Upper lobe of right lung (tissue), 1 donor: ENCODE data around the gene ITSN1. TPM values are rescaled to one million over a fixed set of nuclear protein-coding genes. Genes with fewer than 3 reads are reported as not detected.

Source experiments
- ATAC-seq: fragments of 200-7000 bp; cut with Tn5 transposase; one replicate; pipeline ENCODE4 v1.9.1; 2020; ENCODE audit warnings: mild to moderate bottlenecking, moderate library complexity
- DNase-seq: peaks from one replicate; pipeline ENCODE4 v3.0.0-alpha.2; 2020
- H3K27ac ChIP-seq: fragments of 200-600 bp; one replicate; pipeline ENCODE4 v1.8.0; 2022
- H3K27me3 ChIP-seq: fragments of 200-600 bp; one replicate; pipeline ENCODE4 v1.8.0; 2022; ENCODE audit warnings: mild to moderate bottlenecking
- H3K36me3 ChIP-seq: fragments of 200-600 bp; one replicate; pipeline ENCODE4 v1.8.0; 2022
- H3K4me1 ChIP-seq: fragments of 200-600 bp; one replicate; pipeline ENCODE4 v1.8.0; 2022
- H3K4me3 ChIP-seq: fragments of 200-600 bp; one replicate; pipeline ENCODE4 v1.8.0; 2022; ENCODE audit warnings: mild to moderate bottlenecking
- H3K9me3 ChIP-seq: fragments of 200-600 bp; one replicate; pipeline ENCODE4 v1.8.0; 2022
- intact Hi-C: fragments of 100-400 bp; cut with DNase I; formaldehyde crosslinking; loops from one replicate; pipeline ENCODE4 v1.11.0; 2022
- total RNA-seq: library from RNA; stranded (reverse); fragmentation: NEBNext Ultra II Directional; extraction: Animal tissue kit (Norgen Biotek cat#: 25700); gene quantifications from one replicate; pipeline ENCODE4 v1.2.1, GENCODE V29; 2021
- TF ChIP-seq, protein P1 (sequence below): fragments of 200-600 bp; IDR thresholded peaks from one replicate; pipeline ENCODE4 v1.8.0; 2022; ENCODE audit warnings: antibody characterized with exemption
- donor health status: DM: no; HTN: yes; CAD: no; lungs with severe emphysema.

The ITSN1 gene
- total RNA-seq, 1 donor from 2014 or later, result 32.0 TPM

DNA sequence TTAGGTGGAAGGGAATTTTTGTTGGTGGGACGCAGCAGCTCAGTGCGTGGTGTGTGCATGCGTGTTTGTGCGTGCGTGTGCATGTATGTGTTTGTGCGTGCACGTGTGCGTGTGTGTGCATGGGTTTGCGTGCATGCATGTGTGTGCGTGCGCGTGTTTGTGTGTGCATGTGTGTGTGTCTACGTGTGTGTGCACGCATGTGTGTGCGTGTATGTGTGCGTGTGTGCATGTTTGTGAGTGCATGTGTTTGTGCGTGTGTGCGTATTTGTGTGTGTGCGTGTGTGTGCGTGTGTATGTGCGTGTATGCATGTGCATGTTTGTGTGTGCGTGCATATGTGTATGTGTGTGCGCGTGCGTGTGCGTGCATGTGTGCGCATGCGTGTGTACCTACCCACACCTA lies 253.1 kb downstream of the ITSN1 start:
- Histone ChIP-seq H3K27me3 (no peaks in the 10 kb centered on the region), H3K4me1 (peaks cover 9% of the 10 kb centered on the region), H3K9me3 (no peaks in the 10 kb centered on the region), H3K27ac (no peak overlapping the region), H3K36me3 (peaks cover 10% of the 10 kb centered on the region), H3K4me3 (no peak overlapping the region)
- ATAC-seq, result no peak
- intact Hi-C loops, result no loop called here
- TF ChIP-seq, protein P1, sequence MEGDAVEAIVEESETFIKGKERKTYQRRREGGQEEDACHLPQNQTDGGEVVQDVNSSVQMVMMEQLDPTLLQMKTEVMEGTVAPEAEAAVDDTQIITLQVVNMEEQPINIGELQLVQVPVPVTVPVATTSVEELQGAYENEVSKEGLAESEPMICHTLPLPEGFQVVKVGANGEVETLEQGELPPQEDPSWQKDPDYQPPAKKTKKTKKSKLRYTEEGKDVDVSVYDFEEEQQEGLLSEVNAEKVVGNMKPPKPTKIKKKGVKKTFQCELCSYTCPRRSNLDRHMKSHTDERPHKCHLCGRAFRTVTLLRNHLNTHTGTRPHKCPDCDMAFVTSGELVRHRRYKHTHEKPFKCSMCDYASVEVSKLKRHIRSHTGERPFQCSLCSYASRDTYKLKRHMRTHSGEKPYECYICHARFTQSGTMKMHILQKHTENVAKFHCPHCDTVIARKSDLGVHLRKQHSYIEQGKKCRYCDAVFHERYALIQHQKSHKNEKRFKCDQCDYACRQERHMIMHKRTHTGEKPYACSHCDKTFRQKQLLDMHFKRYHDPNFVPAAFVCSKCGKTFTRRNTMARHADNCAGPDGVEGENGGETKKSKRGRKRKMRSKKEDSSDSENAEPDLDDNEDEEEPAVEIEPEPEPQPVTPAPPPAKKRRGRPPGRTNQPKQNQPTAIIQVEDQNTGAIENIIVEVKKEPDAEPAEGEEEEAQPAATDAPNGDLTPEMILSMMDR, result no peak
- no peak for DNase-seq

DNA sequence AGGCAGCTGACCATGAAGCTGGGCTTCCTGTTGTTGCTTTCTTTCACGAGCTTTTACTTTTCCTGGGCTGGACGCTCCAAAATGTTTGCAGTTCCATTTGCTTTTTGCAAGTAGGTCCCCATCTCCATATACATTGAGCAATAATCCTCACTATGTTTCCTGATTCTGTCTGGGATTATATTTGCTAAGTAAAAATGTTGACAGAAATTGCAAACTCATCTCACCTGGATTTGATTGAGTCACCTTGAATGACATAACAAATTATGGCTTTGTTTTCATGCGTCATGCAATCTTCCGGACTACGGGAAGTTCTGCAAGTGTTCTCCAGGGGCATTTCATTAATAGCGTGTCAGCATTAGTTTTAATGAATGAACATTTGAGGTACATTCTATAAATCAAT lies 254.4 kb downstream of the ITSN1 start:
- peaks cover 23% of the 10 kb centered on the region for H3K36me3 ChIP-seq
- intact Hi-C loops, result no loop called here
- TF ChIP-seq, protein P1, result no peak

DNA sequence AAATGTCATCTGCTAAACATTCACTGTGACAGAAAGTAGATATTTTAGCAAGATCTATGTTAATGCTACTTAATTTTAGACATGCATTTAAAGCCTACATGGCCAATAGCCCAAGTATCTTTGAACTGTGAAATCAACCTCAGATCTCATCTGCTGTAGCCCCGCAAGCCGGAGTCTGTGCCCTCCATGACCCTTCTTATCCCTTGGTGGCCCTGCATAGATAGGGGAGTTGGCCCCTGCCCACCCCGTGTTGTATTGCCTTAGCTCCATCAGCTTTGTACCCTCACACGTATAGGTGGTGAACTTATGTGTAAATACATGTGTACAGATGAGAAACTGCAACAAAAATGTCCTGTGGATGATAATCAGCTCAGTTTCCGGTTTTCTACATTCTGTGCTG lies 254.8 kb downstream of the ITSN1 start:
- DNase-seq (no peak), ATAC-seq (no peak)
- intact Hi-C loops, result no loop called here
- TF ChIP-seq, protein P1, result no peak
- Histone ChIP-seq H3K4me1 (peaks cover 9% of the 10 kb centered on the region), H3K27ac (no peak overlapping the region), H3K9me3 (no peaks in the 10 kb centered on the region), H3K4me3 (no peak overlapping the region), H3K36me3 (peaks cover 26% of the 10 kb centered on the region), H3K27me3 (no peaks in the 10 kb centered on the region)

More for the DNA sequence above, 254.4 kb downstream of the ITSN1 start:
- Histone ChIP-seq H3K9me3 (no peaks in the 10 kb centered on the region), H3K27ac (no peak overlapping the region), H3K4me1 (peaks cover 9% of the 10 kb centered on the region), H3K27me3 (no peaks in the 10 kb centered on the region), H3K4me3 (no peak overlapping the region)
- no peak for ATAC-seq
- DNase-seq, result no peak

DNA sequence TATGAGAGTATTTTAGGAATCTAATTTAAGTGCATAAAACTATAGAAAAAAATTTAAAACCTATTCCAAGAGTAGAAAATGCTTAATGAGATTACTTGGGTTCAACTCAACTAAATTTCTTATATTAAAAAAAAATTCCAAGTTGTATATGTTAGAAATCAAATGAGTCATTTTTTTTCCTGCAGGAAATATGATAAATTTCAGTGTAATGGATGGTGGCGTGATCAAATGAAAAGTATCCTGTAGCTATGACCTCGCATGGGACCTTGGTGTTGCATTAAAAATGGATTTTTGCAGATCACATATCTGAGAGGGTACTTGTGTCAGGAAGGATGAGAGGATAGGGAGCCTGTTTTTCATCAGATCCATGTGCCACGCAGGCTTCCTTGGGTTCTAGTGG lies 255.4 kb downstream of the ITSN1 start:
- ATAC-seq, result no peak
- Histone ChIP-seq H3K36me3 (peaks cover 33% of the 10 kb centered on the region), H3K27ac (no peak overlapping the region), H3K9me3 (no peaks in the 10 kb centered on the region), H3K27me3 (no peaks in the 10 kb centered on the region), H3K4me3 (no peak overlapping the region), H3K4me1 (peaks cover 9% of the 10 kb centered on the region)
- intact Hi-C loops, result no loop called here
- DNase-seq, result no peak
- TF ChIP-seq, protein P1, result no peak

DNA sequence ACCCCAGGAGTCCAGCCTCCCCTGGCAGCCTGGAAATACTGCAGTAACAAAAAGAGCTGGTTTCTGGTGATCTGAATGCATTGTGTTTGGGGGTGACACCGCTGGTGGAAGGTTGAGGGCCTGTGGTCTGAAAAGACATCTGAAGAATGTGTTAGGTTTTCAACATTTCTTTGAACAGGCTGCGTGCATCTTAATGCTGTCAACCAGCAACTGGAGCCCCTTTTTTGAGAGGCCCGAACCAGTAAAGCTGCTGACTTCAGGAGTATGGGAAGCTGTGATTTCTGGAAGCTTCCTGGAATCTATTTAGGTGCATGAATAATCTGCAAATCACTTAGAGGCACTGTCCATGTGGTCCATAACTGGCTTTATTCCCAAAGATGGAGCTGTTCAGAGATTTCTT lies 256.3 kb downstream of the ITSN1 start:
- H3K27ac ChIP-seq, result no peak overlapping the region
- intact Hi-C loops, result no loop called here
- H3K27me3 ChIP-seq, result no peaks in the 10 kb centered on the region
- DNase-seq (no peak), ATAC-seq (no peak)
- H3K4me3 ChIP-seq, result no peak overlapping the region
- H3K4me1 ChIP-seq, result peaks cover 8% of the 10 kb centered on the region
- H3K9me3 ChIP-seq, result no peaks in the 10 kb centered on the region
- TF ChIP-seq, protein P1, result no peak
- peaks cover 41% of the 10 kb centered on the region for H3K36me3 ChIP-seq

DNA sequence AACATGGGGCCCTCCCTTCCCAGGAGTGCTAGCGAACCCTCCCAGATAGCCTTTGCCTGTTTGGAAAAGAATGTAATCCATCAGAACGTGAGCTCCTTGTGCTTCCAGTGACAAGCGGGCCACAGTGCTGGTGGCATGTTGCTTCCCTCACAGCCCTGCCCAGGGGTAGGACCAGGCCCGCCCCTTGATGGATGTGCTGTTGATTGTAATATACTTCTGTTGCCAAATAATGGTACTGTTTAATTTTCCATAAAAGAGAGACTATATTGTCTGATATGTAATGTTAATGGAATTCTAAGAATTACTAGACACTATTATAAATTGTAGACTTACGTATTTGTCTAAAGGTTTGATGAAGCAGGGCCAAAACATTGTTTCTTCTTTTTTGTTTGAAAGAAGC lies 256.9 kb downstream of the ITSN1 start:
- intact Hi-C loops, result no loop called here
- H3K27me3 ChIP-seq, result no peaks in the 10 kb centered on the region
- no peak overlapping the region for H3K4me3 ChIP-seq
- TF ChIP-seq, protein P1, result no peak
- no peak overlapping the region for H3K27ac ChIP-seq
- H3K36me3 ChIP-seq, result peaks cover 47% of the 10 kb centered on the region
- DNase-seq (no peak), ATAC-seq (no peak)
- no peaks in the 10 kb centered on the region for H3K9me3 ChIP-seq
- H3K4me1 ChIP-seq, result peaks cover 4% of the 10 kb centered on the region
